Stimulated activated CD4-positive, alpha-beta T cell treated with anti-CD3 and anti-CD28 coated beads, TNF-alpha, amount 100 ng/mL, for 4 hours (primary cell): ENCODE data around the gene PCDHGB3.

Experiments used
- DNase-seq, 3 experiments: peaks; one replicate each; pipeline ENCODE4 v3.0.0-alpha.2; 2020; ENCODE audit warnings: low read depth in 3 of 3

The PCDHGB3 gene

DNA sequence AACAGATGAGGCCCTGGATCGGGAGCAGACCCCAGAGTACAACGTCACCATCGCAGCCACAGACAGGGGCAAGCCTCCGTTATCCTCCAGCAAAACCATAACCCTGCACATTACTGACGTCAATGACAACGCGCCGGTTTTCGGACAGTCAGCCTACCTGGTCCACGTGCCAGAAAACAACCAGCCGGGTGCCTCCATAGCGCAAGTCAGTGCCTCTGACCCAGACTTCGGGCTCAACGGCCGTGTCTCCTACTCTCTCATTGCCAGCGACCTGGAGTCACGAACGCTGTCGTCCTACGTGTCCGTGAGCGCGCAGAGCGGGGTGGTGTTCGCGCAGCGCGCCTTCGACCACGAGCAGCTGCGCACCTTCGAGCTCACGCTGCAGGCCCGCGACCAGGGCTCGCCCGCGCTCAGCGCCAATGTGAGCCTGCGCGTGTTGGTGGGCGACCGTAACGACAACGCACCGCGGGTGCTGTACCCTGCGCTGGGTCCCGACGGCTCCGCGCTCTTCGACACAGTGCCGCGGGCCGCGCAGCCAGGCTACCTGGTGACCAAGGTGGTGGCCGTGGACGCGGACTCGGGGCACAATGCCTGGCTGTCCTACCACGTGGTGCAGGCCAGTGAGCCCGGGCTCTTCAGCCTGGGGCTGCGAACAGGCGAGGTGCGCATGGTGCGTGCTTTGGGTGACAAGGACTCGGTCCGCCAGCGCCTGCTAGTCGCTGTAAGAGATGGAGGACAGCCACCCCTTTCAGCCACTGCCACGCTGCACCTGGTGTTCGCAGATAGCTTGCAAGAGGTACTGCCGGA, 49.2 kb downstream of the PCDHGB3 start:
- DNase-seq, result no peak

GRCh38 chr5:141420855-141421488, 50.9 kb downstream of the PCDHGB3 start, which contains the start of gene PCDHGA11:
PCDHGA11 (plus strand) TSS chr5:141421051; CDS start chr5:141421228, 177 bp downstream.
- DNase-seq, result no peak

DNA sequence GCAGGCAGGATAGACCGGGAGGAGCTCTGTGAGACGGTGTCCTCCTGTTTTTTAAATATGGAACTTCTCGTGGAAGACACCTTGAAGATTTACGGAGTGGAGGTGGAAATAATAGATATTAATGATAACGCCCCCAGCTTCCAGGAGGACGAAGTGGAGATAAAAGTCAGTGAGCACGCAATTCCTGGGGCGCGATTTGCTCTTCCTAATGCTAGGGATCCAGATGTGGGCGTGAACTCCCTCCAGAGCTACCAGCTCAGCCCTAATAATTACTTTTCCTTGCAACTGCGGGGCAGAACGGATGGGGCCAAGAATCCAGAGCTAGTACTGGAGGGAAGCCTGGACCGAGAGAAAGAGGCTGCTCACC, 51.4 kb downstream of the PCDHGB3 start:
- DNase-seq, result no peak
